ENCODE data around the gene FGF7. TPM values are rescaled to one million over a fixed set of nuclear protein-coding genes. Genes with fewer than 3 reads are reported as not detected.
A peak's percentile ranks its signal among the peaks of the same experiment; 100 is the strongest.

The FGF7 gene
- total and polyA plus RNA-seq, 10 of the 15 experiments (the other 5 are each of a cell fraction or from before 2014, with no cell fraction given): 0.08 TPM; not detected in 9

DNA sequence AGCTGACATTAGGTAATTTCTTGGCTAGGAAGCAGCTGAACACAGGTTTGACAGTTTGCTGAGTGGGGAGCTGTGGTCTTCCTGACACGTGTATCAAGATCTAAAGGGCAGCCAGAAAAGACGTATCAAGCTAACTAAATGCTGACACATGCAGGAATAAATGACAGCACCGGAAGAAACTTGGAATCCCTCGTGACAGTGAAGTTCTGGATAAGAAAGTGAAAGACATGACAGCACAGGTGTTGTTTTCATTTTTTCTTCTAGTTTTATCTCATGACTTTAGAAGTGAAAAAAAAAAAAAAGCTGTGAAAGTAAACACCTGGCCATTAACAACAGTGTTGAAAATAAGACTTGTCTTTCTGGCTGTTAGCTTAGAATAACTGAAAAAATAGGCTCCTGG, 48.7 kb downstream of the FGF7 start (continued):
- TF ChIP-seq, protein P1, sequence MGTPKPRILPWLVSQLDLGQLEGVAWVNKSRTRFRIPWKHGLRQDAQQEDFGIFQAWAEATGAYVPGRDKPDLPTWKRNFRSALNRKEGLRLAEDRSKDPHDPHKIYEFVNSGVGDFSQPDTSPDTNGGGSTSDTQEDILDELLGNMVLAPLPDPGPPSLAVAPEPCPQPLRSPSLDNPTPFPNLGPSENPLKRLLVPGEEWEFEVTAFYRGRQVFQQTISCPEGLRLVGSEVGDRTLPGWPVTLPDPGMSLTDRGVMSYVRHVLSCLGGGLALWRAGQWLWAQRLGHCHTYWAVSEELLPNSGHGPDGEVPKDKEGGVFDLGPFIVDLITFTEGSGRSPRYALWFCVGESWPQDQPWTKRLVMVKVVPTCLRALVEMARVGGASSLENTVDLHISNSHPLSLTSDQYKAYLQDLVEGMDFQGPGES (IDR thresholded peaks at IDR 0.05): no peak
- TF ChIP-seq IKZF1 (conservative IDR thresholded peaks at IDR 0.05) (peak; percentile 36; the same call in 1 of the 2 replicates), MXI1 (IDR thresholded peaks at IDR 0.05; ENCODE audit: low read depth, low read length) (peak; percentile 26; the same call in 1 of the 2 replicates), CREM (IDR thresholded peaks at IDR 0.05; ENCODE audit: low read depth) (no peak)
- TF ChIP-seq, protein P2, sequence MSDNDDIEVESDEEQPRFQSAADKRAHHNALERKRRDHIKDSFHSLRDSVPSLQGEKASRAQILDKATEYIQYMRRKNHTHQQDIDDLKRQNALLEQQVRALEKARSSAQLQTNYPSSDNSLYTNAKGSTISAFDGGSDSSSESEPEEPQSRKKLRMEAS (IDR thresholded peaks at IDR 0.05; ENCODE audit: low read depth, low read length): peak; percentile 30; the same call in 1 of the 2 replicates
- TF ChIP-seq, protein P3, sequence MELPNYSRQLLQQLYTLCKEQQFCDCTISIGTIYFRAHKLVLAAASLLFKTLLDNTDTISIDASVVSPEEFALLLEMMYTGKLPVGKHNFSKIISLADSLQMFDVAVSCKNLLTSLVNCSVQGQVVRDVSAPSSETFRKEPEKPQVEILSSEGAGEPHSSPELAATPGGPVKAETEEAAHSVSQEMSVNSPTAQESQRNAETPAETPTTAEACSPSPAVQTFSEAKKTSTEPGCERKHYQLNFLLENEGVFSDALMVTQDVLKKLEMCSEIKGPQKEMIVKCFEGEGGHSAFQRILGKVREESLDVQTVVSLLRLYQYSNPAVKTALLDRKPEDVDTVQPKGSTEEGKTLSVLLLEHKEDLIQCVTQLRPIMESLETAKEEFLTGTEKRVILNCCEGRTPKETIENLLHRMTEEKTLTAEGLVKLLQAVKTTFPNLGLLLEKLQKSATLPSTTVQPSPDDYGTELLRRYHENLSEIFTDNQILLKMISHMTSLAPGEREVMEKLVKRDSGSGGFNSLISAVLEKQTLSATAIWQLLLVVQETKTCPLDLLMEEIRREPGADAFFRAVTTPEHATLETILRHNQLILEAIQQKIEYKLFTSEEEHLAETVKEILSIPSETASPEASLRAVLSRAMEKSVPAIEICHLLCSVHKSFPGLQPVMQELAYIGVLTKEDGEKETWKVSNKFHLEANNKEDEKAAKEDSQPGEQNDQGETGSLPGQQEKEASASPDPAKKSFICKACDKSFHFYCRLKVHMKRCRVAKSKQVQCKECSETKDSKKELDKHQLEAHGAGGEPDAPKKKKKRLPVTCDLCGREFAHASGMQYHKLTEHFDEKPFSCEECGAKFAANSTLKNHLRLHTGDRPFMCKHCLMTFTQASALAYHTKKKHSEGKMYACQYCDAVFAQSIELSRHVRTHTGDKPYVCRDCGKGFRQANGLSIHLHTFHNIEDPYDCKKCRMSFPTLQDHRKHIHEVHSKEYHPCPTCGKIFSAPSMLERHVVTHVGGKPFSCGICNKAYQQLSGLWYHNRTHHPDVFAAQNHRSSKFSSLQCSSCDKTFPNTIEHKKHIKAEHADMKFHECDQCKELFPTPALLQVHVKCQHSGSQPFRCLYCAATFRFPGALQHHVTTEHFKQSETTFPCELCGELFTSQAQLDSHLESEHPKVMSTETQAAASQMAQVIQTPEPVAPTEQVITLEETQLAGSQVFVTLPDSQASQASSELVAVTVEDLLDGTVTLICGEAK (IDR thresholded peaks at IDR 0.05; ENCODE audit: borderline replicate concordance): no peak
- TF ChIP-seq, protein P4, sequence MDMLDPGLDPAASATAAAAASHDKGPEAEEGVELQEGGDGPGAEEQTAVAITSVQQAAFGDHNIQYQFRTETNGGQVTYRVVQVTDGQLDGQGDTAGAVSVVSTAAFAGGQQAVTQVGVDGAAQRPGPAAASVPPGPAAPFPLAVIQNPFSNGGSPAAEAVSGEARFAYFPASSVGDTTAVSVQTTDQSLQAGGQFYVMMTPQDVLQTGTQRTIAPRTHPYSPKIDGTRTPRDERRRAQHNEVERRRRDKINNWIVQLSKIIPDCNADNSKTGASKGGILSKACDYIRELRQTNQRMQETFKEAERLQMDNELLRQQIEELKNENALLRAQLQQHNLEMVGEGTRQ (IDR thresholded peaks at IDR 0.05; ENCODE audit: borderline replicate concordance, low read depth, low read length): no peak
- TF ChIP-seq, protein P5, sequence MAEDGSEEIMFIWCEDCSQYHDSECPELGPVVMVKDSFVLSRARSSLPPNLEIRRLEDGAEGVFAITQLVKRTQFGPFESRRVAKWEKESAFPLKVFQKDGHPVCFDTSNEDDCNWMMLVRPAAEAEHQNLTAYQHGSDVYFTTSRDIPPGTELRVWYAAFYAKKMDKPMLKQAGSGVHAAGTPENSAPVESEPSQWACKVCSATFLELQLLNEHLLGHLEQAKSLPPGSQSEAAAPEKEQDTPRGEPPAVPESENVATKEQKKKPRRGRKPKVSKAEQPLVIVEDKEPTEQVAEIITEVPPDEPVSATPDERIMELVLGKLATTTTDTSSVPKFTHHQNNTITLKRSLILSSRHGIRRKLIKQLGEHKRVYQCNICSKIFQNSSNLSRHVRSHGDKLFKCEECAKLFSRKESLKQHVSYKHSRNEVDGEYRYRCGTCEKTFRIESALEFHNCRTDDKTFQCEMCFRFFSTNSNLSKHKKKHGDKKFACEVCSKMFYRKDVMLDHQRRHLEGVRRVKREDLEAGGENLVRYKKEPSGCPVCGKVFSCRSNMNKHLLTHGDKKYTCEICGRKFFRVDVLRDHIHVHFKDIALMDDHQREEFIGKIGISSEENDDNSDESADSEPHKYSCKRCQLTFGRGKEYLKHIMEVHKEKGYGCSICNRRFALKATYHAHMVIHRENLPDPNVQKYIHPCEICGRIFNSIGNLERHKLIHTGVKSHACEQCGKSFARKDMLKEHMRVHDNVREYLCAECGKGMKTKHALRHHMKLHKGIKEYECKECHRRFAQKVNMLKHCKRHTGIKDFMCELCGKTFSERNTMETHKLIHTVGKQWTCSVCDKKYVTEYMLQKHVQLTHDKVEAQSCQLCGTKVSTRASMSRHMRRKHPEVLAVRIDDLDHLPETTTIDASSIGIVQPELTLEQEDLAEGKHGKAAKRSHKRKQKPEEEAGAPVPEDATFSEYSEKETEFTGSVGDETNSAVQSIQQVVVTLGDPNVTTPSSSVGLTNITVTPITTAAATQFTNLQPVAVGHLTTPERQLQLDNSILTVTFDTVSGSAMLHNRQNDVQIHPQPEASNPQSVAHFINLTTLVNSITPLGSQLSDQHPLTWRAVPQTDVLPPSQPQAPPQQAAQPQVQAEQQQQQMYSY (CRISPR knock-in tag; IDR thresholded peaks at IDR 0.05): no peak
- TF ChIP-seq, protein P6, sequence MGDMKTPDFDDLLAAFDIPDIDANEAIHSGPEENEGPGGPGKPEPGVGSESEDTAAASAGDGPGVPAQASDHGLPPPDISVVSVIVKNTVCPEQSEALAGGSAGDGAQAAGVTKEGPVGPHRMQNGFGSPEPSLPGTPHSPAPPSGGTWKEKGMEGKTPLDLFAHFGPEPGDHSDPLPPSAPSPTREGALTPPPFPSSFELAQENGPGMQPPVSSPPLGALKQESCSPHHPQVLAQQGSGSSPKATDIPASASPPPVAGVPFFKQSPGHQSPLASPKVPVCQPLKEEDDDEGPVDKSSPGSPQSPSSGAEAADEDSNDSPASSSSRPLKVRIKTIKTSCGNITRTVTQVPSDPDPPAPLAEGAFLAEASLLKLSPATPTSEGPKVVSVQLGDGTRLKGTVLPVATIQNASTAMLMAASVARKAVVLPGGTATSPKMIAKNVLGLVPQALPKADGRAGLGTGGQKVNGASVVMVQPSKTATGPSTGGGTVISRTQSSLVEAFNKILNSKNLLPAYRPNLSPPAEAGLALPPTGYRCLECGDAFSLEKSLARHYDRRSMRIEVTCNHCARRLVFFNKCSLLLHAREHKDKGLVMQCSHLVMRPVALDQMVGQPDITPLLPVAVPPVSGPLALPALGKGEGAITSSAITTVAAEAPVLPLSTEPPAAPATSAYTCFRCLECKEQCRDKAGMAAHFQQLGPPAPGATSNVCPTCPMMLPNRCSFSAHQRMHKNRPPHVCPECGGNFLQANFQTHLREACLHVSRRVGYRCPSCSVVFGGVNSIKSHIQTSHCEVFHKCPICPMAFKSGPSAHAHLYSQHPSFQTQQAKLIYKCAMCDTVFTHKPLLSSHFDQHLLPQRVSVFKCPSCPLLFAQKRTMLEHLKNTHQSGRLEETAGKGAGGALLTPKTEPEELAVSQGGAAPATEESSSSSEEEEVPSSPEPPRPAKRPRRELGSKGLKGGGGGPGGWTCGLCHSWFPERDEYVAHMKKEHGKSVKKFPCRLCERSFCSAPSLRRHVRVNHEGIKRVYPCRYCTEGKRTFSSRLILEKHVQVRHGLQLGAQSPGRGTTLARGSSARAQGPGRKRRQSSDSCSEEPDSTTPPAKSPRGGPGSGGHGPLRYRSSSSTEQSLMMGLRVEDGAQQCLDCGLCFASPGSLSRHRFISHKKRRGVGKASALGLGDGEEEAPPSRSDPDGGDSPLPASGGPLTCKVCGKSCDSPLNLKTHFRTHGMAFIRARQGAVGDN (IDR thresholded peaks at IDR 0.05): 0 out of 2 replicates have a peak, but pooled peaks have one; percentile 23
